T-helper 1 cell (primary cell): ENCODE data around the gene UMAD1.

ENCODE experiments used
- DNase-seq, 5 donors: peaks; one replicate each; pipeline ENCODE4 v3.0.0-alpha.2; 2012 to 2020
- total RNA-seq, 4 donors: gene quantifications; one replicate each; lab custom pipeline; 2026; lab: John Stamatoyannopoulos, UW

The UMAD1 gene
- 7.9 to 13.1 (median 8.7) reads per million in 4 donors for total RNA-seq

- DNase-seq: peak; percentile 96 to 100 (median 98)
These were observed at the start of gene UMAD1 for GRCh38 chr7:7640221-7641128. Gene UMAD1 (plus strand): TSS chr7:7640752. CDS start chr7:7673372, 32,620 bp downstream.

GRCh38 chr7:7595451-7595850 lies 45.1 kb upstream of the UMAD1 start:
- DNase-seq: peak in 1 of 5 donors; percentile 16

- DNase-seq: no peak
These were observed 44.4 kb upstream of the UMAD1 start for GRCh38 chr7:7596176-7596575.

GRCh38 chr7:7607010-7607409 lies 33.5 kb upstream of the UMAD1 start:
- no peak for DNase-seq

GRCh38 chr7:7609330-7609729 lies 31.2 kb upstream of the UMAD1 start:
- no peak for DNase-seq

- no peak for DNase-seq
These were observed 28.0 kb upstream of the UMAD1 start for GRCh38 chr7:7612519-7612918.

- DNase-seq: no peak
These were observed 27.3 kb upstream of the UMAD1 start for GRCh38 chr7:7613210-7613609.

GRCh38 chr7:7614018-7614741 lies 26.4 kb upstream of the UMAD1 start:
- DNase-seq: no peak

- DNase-seq: no peak
These were observed 23.0 kb upstream of the UMAD1 start for GRCh38 chr7:7617550-7617949.

GRCh38 chr7:7618410-7618809 lies 22.1 kb upstream of the UMAD1 start:
- DNase-seq: no peak

- no peak for DNase-seq
These were observed 20.3 kb upstream of the UMAD1 start for GRCh38 chr7:7620236-7620635.

GRCh38 chr7:7620644-7621210 lies 19.8 kb upstream of the UMAD1 start:
- DNase-seq: no peak

GRCh38 chr7:7628476-7628875 lies 12.1 kb upstream of the UMAD1 start:
- DNase-seq: no peak

GRCh38 chr7:7630626-7631329 lies 9.8 kb upstream of the UMAD1 start:
- no peak for DNase-seq

- peak in 1 of 5 donors; percentile 3 for DNase-seq
These were observed 1.1 kb upstream of the UMAD1 start for GRCh38 chr7:7639421-7639820.

- DNase-seq: peak in 4 of 5 donors; percentile 37 to 70 (median 46)
These were observed 718 bp upstream of the UMAD1 start for GRCh38 chr7:7639847-7640220.

GRCh38 chr7:7641129-7641663 lies 644 bp downstream of the UMAD1 start:
- DNase-seq: no peak

- no peak for DNase-seq
These were observed 1.5 kb downstream of the UMAD1 start for GRCh38 chr7:7642081-7642480.

- no peak for DNase-seq
These were observed 7.0 kb downstream of the UMAD1 start for GRCh38 chr7:7647495-7648036.

- no peak for DNase-seq
These were observed 10.2 kb downstream of the UMAD1 start for GRCh38 chr7:7650682-7651206.

- no peak for DNase-seq
These were observed 10.9 kb downstream of the UMAD1 start for GRCh38 chr7:7651479-7651878.
